ENCODE results near the gene ANGPTL5. TPM values are rescaled to one million over a fixed set of nuclear protein-coding genes. Genes with fewer than 3 reads are reported as not detected.

Gene ANGPTL5
- total RNA-seq, 1 donor from 2014 or later: 1.6 TPM

Other genes with a start within 250 kb of the ANGPTL5 start
- 1.6 TPM for gene CEP126, start 1.5 kb downstream of the ANGPTL5 start, total RNA-seq
- 5.2 TPM for gene CFAP300, start 130.9 kb upstream of the ANGPTL5 start, total RNA-seq
- 49.6 TPM for gene YAP1, start 193.9 kb upstream of the ANGPTL5 start, total RNA-seq